Stimulated activated CD4-positive, alpha-beta T cell treated with anti-CD3 and anti-CD28 coated beads, Interleukin-12 subunit alpha, Interleukin-12 subunit beta, amount 100 ng/mL, for 48 hours (primary cell): ENCODE measurements around the gene GRIK3.
"Not testable (repeated sequence)": the region's sequence is repeated elsewhere in the genome, so short reads cannot be mapped to it uniquely, and the experiment has no call there.

Experiments
- DNase-seq, 3 donors: peaks; one replicate each; pipeline ENCODE4 v3.0.0-alpha.2; 2020; ENCODE audit warnings: low read depth in 2 of 3, low spot score in 1 of 3

Gene GRIK3

DNA sequence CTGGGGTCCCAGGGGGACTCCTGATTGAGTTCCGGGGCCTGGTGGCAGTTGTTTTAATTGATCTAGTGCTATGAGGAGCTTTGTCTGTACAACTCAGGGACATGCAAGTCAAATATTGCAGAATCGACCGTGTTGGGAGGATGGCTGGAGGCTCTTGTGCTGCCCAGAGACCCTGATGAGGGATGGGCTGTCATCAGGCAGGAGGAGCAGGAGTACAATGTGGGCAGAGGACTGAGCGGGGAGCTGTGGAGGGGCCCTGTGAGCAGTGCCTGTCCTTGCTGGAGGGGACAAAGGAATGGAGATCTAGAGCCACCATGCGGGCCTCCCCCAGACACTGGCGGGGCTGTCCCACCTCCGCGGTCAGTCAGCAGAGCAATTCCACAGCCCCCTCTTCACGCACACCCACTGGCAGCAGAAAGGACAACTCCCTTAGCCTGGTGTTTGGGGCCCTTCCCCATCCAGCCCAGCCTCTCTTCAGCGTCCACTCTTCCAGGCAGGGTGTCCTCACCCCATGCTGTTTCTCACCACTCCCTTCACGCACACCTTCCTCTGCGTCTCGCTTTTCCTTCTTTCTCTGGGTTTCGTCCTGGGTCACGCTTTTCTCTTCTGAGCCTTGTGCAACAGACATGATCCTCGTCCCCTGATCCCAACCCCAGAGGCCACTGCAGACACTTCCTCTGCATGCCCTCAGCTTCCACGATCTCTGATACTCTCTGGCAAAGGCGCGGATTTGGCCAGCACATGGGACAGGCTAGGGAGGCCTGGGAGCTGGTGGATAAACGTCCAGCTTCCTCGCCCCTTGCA lies 122.6 kb downstream of the GRIK3 start:
- no peak for DNase-seq

DNA sequence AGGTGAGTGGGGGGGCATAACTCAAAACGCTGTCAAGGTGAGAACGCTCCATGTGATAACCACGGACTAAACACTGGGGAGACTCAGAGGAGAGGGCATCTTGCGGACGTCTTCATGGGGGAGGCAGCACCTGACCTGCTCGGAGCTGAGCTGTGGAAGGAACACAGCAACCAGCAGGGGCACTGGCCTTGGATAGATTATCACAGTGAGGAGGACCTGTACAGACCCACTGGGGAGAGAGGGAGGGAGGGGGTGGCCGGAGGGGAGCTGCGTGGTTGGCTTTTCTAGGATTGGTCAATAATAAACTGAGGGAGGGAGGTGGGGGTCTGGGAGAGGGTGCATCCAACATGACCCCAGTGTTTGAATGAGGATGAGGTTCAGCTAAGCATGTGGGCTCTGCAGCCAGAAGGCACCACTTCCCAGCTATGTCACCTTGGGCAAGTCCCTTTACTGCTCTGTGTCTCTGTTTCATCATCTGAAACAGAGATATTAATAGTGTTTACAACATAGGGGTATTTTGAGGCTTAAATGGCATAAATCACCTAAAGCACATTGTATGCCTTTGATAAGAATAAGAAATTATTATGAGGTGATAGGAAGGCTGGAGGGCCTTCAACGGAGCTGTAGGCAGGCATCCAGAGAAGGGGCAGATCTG lies 123.3 kb downstream of the GRIK3 start:
- DNase-seq, result no peak

DNA sequence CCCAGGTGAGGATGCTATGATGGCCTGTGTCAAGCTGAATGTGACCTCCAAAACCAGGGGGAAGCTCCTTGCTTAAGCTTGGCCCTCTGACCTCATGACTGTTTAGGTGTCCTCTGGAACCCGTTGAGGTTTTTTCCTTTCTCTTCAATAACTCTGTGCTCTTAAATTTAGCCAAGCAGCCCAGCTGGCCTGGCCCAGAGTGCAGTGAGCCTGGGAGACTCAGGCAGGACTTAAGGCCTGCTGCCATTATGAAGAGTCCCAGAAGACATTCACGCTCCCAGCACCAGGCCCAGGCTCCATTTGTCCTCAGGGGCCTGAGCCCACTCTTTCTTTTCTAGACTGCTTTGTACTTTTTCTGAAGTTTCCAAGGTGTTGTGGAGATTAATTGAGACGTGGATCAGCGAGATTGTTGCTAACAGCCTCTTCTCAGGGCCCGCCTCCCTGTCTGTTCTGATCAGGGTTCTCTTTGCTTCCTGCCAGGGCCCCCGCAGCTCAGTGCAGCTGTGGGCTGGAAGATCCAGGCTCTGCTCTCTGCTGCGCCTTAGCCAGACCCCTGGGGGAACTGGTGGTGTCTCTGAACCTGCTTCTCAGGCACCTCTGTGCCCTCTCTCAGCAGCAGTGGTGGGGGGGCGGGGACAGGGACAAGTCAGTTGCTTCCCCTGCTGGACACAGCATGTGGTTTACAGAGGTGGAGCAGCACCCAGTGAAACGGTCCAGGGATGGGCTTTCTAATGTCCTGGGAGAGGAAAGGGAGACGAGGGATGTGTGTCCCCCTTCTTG lies 124.2 kb downstream of the GRIK3 start:
- DNase-seq, result no peak

DNA sequence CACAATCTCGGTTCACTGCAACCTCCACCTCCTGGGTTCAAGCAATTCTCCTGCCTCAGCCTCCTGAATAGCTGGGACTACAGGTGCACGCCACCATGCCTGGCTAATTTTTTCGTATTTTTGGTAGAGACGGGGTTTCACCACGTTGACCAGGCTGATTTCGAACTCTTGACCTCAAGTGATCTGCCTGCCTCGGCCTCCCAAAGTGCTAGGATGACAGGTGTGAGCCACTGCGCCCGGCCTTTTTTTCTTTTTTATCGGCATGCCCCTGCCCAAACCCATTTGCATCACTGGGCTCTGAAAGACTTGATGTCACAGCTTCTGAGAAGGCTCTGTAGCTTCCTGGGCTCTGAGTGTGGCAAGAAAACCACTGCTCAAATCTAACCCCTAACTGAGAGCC lies 125.0 kb downstream of the GRIK3 start:
- not testable (repeated sequence) for DNase-seq

DNA sequence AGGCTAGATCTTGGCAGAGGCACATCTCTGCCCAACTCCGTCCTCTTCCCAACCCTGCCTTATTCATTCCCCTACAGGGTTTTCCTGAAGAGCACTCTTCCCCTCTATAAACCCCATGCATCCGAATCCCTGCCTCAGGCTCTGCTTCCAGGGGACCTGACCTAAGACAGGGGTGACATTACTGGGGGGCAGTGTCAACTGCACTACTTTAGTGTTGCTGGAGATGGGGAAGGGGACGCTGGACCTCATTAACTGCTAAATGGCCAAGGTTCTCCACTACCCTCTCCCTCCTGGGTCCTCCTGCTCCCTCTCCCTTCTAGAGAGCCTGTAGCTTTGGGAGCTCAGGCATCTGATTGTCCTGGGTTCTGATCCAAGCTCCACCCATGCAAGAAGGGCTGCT lies 126.2 kb downstream of the GRIK3 start:
- no peak for DNase-seq

DNA sequence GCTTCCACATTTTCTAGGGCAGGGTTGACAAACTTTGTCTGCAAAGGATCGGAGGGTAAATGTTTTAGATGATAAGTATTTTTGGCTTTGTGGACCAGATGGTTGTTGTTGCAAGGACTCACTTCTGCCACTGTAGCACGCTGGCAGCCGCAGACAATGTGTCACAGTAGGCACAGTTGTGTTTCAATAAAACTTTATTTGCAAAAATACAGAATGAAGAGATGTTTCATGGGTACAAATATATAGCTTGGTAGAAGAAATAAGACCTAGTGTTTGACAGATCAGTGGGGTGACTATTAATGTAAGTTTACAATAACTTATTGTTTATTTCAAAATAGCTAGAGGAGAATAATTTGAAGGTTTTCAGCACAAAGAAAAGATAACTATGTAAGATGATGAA lies 127.8 kb downstream of the GRIK3 start:
- no peak for DNase-seq

DNA sequence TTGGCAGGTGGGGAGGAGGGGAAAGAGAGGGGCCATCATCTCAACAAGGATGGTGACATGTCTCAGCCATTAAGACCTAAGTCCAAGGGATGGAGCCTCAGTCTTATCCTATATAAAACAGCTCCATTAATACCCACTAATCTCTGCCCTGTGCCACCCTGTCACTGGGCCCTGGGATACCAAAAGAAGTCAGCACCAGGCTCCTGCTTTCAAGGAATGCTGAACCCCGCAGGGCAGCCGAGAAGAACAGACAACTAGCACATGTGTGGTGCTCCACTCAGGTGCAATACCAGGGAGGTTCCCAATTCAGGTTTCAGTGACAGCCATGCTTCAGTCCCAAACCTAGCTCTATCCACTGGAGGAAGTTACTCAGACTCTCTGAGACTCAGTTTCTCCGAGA lies 128.4 kb downstream of the GRIK3 start:
- no peak for DNase-seq

DNA sequence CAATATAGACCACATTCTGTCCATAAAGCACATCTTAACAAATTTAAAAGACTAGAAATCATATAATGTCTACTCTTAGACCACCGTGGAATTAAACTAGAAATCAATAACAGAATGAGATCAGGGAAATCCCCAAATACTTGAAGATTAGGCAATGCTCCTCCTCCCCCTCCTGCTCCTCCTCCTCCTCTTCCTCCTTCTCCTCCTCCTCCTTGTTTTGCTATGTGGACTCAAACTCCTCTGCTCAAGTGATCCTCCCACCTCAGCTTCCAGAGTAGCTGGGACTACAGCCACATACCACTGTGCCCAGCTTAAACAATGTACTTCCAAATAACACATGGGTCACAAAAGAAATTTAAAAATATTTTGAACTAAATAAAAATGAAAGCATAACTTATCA lies 134.2 kb downstream of the GRIK3 start:
- no peak for DNase-seq

DNA sequence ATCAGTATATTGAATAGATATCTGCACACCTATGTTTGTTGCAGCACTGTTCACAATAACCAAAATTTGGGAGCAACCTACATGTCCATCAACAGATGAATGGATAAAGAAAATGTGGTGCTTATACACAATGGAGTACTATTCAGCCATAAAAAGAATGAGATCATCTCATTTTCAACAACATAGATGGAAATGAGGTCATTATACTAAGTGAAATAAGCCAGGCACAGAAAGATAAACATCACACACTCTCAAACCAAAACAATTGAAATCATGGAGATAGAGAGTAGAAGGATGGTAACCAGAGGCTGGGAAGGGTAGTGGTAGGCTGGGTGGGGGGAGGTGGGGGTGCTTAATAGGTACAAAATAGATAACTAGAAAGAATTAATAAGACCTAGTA lies 136.5 kb downstream of the GRIK3 start:
- DNase-seq, result not testable (repeated sequence)

DNA sequence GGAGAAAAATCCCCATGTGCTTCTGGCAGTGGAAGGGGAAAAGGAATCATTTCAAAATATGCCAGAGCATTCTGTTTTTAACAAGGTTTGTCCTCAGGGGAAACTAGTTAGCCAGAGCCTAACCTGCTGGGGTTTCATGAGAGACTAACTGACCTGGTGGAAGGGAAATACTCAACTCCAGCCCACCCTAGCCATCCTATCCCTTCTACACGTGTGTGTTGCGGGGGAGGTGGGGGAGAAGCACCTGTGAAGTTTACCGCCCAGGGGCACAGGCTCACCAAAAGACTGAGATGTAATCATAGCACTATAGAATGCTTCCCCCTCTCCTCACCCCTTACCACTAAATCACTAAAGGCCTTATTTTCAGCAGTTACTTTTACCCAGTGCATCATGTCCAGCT lies 139.5 kb downstream of the GRIK3 start:
- no peak for DNase-seq

DNA sequence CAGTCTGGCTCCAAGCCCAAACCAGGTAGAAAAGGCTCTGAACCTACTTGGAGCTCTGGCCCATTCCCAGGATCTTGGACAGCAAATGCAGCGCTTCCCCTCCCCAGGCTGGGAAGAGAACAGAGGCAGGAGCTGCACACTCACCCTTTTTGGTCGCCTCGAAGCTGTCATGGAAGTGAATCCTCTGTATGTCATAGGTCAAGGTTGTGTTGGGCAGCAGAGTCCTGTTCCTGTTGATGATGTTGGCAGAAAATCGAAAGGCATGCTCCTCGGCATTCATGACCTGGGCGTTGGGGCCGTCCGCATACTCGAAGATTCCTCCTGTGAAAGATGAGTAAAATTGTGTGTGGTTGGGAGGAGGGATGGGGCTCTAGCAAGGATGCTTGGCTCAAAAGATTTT lies 143.5 kb downstream of the GRIK3 start:
- no peak for DNase-seq

DNA sequence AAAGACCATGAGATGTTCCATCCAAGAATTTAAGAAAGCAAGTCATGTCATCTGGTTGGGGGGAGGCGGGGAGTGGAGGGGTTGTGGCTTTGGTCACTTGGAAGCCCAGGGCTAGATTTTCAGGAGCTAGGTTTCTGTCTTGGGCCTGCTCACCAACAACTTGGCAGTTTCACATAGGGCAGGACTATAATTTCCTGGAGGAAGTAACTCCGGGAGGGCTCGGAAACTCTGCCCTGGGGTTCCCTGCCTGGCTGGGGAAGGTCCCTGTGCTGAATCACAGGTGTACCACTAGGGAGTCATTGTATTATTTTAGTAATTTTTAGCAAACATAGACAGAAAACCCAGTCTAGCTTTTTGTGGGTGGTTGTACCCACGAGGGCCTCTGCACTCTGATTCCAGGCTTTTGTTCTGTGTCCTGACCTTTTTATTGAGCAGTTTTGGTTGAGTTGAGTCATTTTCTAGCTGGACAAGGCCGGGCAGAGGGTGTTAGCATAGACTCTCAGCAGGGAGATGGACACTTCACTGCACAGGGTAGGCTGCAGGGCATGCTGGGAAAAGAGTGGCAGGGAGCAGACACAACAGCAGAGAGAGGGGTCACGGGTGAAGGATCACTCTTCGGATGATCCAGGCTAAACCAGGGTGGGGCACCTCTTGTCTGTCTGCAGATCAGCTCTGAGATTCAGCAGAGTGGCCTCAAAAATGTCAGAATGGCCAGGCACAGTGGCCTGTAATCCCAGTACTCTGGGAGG lies 144.7 kb downstream of the GRIK3 start:
- DNase-seq, result no peak

DNA sequence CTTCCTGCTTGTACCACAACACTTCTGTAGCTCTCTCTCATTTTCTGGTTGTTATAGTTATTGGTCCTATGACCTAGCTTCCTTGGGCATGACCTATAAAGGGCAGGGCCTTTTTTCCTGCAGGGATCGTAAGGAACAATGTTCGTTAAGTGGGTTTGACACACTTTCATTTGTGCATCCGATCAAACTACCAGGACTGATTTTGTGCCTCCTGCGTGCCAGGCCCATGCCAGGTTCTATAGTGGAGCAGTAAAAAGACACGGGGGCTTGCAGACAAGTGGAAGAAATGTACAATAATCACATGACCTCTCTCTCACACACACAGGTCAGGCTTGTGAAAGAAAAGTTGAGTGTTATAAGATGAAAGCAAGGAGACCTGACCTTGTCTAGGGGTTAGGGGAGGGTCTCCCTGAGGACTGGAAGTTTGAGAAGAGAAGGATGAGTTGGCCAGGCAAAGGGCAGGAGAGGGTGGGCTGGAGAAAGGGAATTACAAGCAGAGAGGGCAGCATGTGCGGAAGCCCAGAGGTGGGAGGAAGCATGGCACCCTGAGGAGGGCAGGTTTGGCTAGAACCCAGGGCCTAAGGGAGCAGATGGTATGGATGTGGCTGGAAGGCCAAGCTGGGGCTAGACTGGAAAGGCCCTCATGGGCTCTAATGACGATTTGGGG lies 145.4 kb downstream of the GRIK3 start:
- no peak for DNase-seq

DNA sequence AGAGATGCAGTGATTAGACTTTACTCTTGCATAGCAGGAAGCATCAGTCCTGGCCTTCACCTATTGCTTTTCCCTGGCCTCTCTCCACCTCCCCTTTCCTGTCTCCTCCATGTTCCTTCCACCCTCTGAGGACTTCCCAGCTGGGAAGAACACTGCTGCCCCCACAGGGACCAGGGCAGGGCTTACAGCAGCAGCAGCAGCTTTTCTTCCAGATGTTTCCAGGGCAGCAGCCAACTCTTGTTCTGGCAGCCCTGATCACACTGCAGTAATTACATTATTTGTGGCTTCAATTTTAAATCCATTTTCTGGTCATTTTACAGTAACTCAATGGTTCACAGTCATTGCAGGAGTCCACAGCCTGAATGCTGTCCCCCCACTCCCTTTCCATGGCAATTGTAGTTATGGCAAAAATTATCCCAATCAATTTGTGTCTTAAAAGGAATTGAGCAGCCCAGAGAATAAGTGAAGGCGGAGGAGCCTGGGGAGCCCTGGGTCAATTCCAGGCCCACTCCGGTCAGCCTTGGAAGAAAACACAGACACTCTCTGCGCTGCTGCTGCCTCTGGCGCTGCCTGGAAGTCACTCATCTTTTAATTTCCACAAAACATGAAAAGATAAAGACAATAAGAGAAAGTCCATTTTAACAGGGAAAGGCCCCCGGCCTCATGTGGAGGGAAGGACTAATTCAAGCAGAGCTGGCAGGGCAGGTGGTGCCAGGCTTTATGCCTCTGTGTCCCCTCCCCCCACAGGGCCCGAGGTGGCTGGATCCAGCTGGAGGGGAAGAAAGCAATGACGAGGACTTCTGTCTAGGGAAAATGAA lies 148.6 kb downstream of the GRIK3 start:
- no peak for DNase-seq

DNA sequence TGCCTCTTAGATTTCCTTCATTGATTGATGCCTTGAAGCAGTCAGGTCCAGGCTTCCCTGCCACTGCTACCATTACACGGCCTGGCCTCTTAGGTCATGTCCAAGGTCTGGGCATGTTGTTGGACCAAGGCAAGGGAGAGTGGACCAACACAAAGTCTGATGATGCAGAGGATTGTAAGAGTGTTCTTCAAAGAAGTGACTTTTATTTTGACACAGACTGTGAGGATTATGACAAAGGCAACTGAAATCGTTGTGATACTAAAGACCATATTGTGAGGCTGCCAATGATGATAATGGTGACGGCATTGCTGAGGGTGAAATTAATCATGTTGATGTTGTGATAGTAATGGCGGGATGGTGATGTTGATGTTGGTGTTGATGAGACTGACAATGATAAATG lies 149.5 kb downstream of the GRIK3 start:
- no peak for DNase-seq

DNA sequence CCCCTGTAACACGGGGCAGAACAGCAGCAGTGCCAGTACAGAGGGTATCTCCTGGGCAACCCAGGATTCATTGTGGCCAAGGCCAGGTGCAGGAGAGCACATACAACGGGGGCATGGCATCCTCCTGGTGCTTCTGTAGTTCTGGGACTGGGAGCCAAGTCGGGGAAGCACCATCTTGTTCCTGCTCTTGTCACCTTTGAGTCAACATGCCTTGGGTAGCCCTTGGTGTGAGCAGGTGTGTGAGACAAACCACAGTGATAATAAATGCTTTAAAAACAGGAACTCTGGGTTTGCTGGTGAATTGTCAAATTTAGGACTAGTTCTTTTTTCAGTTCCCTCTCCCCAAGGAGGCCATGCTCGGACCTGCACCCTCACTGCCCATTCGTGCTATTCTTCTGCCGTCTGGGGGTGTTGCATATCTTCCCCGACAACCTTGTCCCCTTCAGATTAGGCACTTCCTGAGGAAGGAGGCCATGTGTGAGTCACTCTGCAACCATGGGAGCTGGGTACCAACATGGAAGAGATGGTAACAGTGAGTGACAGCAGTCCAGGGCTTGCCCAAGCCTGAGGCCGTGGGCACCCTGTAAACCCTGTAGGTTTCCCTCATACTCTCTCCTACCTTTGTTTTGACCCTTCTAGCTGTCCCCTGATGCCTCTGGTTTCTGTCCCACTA lies 150.2 kb downstream of the GRIK3 start:
- DNase-seq, result no peak

DNA sequence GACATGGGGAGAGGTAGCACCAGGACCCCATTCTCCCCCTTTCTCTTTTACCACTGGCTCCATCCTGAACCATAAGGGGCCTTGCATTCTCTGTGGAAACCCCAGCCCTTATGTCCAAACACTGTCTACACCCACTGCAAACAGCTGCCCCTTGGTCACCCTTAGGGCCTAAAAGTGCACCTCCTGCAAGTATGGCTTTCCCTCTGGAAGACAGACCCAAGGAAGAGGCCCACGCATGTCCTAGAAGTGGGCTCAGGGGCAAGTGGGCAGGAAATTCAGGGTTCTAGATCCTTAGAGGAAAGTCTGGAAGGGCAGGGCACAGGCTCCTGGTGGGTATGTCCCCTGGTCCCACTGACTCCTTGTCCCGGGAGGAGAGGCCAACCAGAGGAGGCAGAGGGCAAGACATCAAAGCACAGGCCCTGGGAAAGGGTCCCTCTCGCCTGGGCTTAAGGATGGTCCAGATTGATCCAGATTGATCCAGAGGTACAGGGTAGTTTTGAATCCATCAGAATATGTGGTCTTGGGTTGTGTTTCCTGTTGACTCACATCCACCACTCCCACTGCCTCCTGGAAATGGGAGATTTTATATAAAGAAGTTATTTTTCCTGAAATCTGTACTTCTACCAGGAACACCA lies 150.9 kb downstream of the GRIK3 start:
- DNase-seq, result no peak

DNA sequence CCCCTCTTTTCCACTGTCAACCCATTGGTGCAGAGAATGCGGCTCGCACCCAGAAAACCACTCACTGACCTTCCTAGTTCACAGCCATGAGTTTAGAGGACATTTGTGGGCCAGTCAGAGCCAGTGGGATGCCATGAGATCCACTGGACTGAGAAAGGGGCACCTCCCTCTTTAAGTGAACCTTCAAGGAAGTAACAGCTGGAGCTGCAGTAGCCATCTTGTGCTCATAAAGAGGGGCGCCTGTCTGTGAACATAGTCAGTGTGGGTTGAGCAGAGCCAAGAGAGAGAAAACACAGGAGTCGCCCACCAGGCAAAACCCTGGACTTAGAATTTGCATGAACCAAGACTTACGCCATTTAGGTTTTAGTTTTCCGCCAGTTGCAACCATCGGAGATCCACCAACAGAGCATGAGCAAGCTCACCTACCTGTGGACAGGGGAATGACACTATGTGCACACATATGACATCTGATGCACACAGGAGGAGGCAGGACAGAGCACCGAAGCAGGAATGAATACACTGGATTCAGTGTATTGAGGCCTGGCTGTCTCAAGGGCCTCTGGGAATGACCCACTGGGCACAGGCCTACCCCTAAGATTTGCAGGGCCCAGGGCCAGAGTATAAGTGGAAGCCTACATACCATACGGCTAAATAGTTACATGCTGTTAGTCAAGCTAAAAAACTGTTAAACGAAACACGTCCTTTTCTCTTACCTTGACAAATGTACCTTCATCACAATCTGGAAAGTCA lies 151.6 kb downstream of the GRIK3 start:
- DNase-seq, result no peak
